ENCODE results near the gene CH25H.

CH25H gene

GRCh38 chr10:89167915-89168314 is 39.2 kb downstream of the CH25H start:
- DNase-seq: no peak
- in situ Hi-C loops (cut with MboI; ENCODE audit: low pct_unique_long_range_greater_than_20kb, low sequenced_read_pairs): no loop called here

- DNase-seq: no peak
- in situ Hi-C loops (cut with MboI; ENCODE audit: low pct_unique_long_range_greater_than_20kb, low sequenced_read_pairs): no loop called here
These were observed 41.2 kb downstream of the CH25H start for GRCh38 chr10:89165923-89166322.

GRCh38 chr10:89164920-89165319 is 42.2 kb downstream of the CH25H start:
- DNase-seq: no peak
- in situ Hi-C loops (cut with MboI; ENCODE audit: low pct_unique_long_range_greater_than_20kb, low sequenced_read_pairs): no loop called here

GRCh38 chr10:89164080-89164479 is 43.0 kb downstream of the CH25H start:
- peak; percentile 44 for DNase-seq
- in situ Hi-C loops (cut with MboI; ENCODE audit: low pct_unique_long_range_greater_than_20kb, low sequenced_read_pairs): no loop called here

- DNase-seq: peak; percentile 49
- in situ Hi-C loops (cut with MboI; ENCODE audit: low pct_unique_long_range_greater_than_20kb, low sequenced_read_pairs): no loop called here
These were observed 43.7 kb downstream of the CH25H start for GRCh38 chr10:89163265-89163995.

- DNase-seq: no peak
- in situ Hi-C loops (cut with MboI; ENCODE audit: low pct_unique_long_range_greater_than_20kb, low sequenced_read_pairs): no loop called here
These were observed 44.5 kb downstream of the CH25H start for GRCh38 chr10:89162596-89162995.

GRCh38 chr10:89160339-89160738 is 46.8 kb downstream of the CH25H start:
- DNase-seq: no peak
- in situ Hi-C loops (cut with MboI; ENCODE audit: low pct_unique_long_range_greater_than_20kb, low sequenced_read_pairs): no loop called here

GRCh38 chr10:89159761-89160160 is 47.4 kb downstream of the CH25H start:
- in situ Hi-C loops (cut with MboI; ENCODE audit: low pct_unique_long_range_greater_than_20kb, low sequenced_read_pairs): no loop called here
- no peak for DNase-seq

GRCh38 chr10:89159316-89159715 is 47.8 kb downstream of the CH25H start:
- no peak for DNase-seq
- in situ Hi-C loops (cut with MboI; ENCODE audit: low pct_unique_long_range_greater_than_20kb, low sequenced_read_pairs): no loop called here

- in situ Hi-C loops (cut with MboI; ENCODE audit: low pct_unique_long_range_greater_than_20kb, low sequenced_read_pairs): no loop called here
- DNase-seq: no peak
These were observed 48.7 kb downstream of the CH25H start for GRCh38 chr10:89158446-89158845.

- DNase-seq: no peak
- in situ Hi-C loops (cut with MboI; ENCODE audit: low pct_unique_long_range_greater_than_20kb, low sequenced_read_pairs): no loop called here
These were observed 50.8 kb downstream of the CH25H start for GRCh38 chr10:89156161-89156835.
